Measurements from ENCODE around the gene ST7L. TPM values are rescaled to one million over a fixed set of nuclear protein-coding genes. Genes with fewer than 3 reads are reported as not detected.

ST7L gene
- total RNA-seq, 1 experiment from 2014 or later = 18.0 TPM

DNA sequence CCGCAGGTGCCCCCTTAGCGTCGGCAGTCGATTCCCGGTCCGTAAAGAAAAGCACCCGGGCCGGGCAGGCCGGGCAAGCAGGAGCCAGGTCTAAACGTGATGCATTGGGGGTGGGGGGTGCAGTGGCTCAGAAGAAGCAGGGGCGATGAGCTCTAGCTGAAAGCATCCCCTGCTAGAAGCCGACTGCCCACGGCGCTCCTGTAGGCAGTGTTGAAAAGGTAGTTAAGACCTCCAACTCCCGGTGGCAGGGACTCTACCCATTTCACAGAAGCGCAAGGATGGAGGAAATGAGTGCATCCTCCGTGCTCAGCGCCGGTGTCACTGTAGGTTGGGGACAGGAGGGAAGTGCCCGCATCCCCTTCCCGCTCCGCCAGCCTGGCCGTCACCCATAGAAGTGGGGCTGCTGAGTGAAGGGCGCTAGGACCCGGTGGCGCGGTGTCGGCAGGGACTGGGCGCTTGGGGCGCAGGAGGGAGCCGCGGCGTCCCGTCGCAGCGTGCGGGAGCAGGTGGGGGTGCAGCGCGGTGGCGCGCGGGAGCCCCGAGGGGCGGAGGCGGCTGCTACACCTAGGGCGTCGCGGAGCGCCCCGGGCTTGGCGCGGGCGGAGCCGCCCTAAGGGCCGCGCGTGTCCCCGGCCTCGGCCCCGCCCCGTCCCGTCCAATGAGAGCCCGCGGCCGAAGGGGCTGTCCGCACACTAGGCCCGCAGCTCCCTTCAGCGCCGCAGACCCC, 110.5 kb downstream of the ST7L start, which contains the start of gene WNT2B (continued):
- TF ChIP-seq, protein P1, sequence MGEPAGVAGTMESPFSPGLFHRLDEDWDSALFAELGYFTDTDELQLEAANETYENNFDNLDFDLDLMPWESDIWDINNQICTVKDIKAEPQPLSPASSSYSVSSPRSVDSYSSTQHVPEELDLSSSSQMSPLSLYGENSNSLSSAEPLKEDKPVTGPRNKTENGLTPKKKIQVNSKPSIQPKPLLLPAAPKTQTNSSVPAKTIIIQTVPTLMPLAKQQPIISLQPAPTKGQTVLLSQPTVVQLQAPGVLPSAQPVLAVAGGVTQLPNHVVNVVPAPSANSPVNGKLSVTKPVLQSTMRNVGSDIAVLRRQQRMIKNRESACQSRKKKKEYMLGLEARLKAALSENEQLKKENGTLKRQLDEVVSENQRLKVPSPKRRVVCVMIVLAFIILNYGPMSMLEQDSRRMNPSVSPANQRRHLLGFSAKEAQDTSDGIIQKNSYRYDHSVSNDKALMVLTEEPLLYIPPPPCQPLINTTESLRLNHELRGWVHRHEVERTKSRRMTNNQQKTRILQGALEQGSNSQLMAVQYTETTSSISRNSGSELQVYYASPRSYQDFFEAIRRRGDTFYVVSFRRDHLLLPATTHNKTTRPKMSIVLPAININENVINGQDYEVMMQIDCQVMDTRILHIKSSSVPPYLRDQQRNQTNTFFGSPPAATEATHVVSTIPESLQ (CRISPR knock-in tag; IDR thresholded peaks at IDR 0.05) = no peak
- TF ChIP-seq FOXJ3 (CRISPR knock-in tag; IDR thresholded peaks at IDR 0.05; ENCODE audit: borderline replicate concordance) = no peak
- TF ChIP-seq FOXP1 (CRISPR knock-in tag; IDR thresholded peaks at IDR 0.05; ENCODE audit: borderline replicate concordance) = peak; percentile 71
- TF ChIP-seq, protein P2, sequence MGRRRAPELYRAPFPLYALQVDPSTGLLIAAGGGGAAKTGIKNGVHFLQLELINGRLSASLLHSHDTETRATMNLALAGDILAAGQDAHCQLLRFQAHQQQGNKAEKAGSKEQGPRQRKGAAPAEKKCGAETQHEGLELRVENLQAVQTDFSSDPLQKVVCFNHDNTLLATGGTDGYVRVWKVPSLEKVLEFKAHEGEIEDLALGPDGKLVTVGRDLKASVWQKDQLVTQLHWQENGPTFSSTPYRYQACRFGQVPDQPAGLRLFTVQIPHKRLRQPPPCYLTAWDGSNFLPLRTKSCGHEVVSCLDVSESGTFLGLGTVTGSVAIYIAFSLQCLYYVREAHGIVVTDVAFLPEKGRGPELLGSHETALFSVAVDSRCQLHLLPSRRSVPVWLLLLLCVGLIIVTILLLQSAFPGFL (CRISPR knock-in tag; IDR thresholded peaks at IDR 0.05; ENCODE audit: borderline replicate concordance) = no peak

DNA sequence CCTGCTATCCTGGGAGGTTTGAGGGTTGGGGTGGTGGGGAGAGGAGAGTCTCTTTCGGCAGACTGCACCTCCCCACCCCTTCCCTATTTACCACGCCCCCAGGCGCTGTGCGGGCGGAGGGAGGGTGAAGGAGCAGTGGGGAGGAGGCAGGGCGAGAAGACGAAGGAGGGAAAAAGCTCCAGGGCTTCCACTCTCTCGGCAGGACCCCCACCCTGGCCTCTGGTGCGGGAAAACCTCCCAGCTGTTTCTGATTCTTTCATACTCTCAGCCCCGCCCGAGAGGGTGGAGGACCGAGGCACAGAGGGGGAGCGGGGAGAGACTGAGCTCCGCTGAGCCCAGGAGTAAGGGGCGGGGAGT, 111.0 kb downstream of the ST7L start:
- ATAC-seq (peak; percentile 61), DNase-seq (ENCODE audit: low spot score) (peak; percentile 76)
- Mint-ChIP-seq H3K4me3 (peak overlapping the region; percentile 83), H3K36me3 (no peaks in the 10 kb centered on the region), H3K9me3 (no peaks in the 10 kb centered on the region), H3K4me1 (peaks cover 22% of the 10 kb centered on the region), H3K27ac (no peak overlapping the region), H3K27me3 (ENCODE audit: low read depth) (peaks cover 95% of the 10 kb centered on the region)
- POLR2A ChIA-PET = interaction anchor here (0.6 kb wide), 1 partner anchor 1517 kb away, joined by 4 read pairs; no protein-coding TSS in a partner anchor
- CTCF ChIA-PET = interaction anchor here (0.8 to 2.1 kb wide), 6 partner anchors 42 to 223 kb away, joined by 3 to 9 read pairs (median 8); partner anchors contain the start of genes MOV10 and PPM1J
- no peak for TF ChIP-seq MYBL2 (CRISPR knock-in tag; IDR thresholded peaks at IDR 0.05)
- TF ChIP-seq, protein P3, sequence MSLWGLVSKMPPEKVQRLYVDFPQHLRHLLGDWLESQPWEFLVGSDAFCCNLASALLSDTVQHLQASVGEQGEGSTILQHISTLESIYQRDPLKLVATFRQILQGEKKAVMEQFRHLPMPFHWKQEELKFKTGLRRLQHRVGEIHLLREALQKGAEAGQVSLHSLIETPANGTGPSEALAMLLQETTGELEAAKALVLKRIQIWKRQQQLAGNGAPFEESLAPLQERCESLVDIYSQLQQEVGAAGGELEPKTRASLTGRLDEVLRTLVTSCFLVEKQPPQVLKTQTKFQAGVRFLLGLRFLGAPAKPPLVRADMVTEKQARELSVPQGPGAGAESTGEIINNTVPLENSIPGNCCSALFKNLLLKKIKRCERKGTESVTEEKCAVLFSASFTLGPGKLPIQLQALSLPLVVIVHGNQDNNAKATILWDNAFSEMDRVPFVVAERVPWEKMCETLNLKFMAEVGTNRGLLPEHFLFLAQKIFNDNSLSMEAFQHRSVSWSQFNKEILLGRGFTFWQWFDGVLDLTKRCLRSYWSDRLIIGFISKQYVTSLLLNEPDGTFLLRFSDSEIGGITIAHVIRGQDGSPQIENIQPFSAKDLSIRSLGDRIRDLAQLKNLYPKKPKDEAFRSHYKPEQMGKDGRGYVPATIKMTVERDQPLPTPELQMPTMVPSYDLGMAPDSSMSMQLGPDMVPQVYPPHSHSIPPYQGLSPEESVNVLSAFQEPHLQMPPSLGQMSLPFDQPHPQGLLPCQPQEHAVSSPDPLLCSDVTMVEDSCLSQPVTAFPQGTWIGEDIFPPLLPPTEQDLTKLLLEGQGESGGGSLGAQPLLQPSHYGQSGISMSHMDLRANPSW (CRISPR knock-in tag; conservative IDR thresholded peaks at IDR 0.05; ENCODE audit: low read depth) = no peak
- TF ChIP-seq JAZF1 (CRISPR knock-in tag; IDR thresholded peaks at IDR 0.05) = no peak
- no peak for TF ChIP-seq NFYB (CRISPR knock-in tag; conservative IDR thresholded peaks at IDR 0.05; ENCODE audit: low read depth)
- no peak for TF ChIP-seq RORB (CRISPR knock-in tag; IDR thresholded peaks at IDR 0.05)
- TF ChIP-seq NFATC4 (CRISPR knock-in tag; IDR thresholded peaks at IDR 0.05) = no peak
- TF ChIP-seq SMAD3 (CRISPR knock-in tag; IDR thresholded peaks at IDR 0.05; ENCODE audit: borderline replicate concordance) = no peak
- TF ChIP-seq IRF2 (CRISPR knock-in tag; IDR thresholded peaks at IDR 0.05; ENCODE audit: borderline replicate concordance, low read depth) = no peak
- no peak for TF ChIP-seq ZBTB21 (CRISPR knock-in tag; IDR thresholded peaks at IDR 0.05; ENCODE audit: borderline replicate concordance)
- TF ChIP-seq, protein P4, sequence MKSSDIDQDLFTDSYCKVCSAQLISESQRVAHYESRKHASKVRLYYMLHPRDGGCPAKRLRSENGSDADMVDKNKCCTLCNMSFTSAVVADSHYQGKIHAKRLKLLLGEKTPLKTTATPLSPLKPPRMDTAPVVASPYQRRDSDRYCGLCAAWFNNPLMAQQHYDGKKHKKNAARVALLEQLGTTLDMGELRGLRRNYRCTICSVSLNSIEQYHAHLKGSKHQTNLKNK (CRISPR knock-in tag; IDR thresholded peaks at IDR 0.05) = no peak
- TF ChIP-seq, protein P5, sequence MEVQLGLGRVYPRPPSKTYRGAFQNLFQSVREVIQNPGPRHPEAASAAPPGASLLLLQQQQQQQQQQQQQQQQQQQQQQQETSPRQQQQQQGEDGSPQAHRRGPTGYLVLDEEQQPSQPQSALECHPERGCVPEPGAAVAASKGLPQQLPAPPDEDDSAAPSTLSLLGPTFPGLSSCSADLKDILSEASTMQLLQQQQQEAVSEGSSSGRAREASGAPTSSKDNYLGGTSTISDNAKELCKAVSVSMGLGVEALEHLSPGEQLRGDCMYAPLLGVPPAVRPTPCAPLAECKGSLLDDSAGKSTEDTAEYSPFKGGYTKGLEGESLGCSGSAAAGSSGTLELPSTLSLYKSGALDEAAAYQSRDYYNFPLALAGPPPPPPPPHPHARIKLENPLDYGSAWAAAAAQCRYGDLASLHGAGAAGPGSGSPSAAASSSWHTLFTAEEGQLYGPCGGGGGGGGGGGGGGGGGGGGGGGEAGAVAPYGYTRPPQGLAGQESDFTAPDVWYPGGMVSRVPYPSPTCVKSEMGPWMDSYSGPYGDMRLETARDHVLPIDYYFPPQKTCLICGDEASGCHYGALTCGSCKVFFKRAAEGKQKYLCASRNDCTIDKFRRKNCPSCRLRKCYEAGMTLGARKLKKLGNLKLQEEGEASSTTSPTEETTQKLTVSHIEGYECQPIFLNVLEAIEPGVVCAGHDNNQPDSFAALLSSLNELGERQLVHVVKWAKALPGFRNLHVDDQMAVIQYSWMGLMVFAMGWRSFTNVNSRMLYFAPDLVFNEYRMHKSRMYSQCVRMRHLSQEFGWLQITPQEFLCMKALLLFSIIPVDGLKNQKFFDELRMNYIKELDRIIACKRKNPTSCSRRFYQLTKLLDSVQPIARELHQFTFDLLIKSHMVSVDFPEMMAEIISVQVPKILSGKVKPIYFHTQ (CRISPR knock-in tag; IDR thresholded peaks at IDR 0.05) = no peak
- TF ChIP-seq, protein P6, sequence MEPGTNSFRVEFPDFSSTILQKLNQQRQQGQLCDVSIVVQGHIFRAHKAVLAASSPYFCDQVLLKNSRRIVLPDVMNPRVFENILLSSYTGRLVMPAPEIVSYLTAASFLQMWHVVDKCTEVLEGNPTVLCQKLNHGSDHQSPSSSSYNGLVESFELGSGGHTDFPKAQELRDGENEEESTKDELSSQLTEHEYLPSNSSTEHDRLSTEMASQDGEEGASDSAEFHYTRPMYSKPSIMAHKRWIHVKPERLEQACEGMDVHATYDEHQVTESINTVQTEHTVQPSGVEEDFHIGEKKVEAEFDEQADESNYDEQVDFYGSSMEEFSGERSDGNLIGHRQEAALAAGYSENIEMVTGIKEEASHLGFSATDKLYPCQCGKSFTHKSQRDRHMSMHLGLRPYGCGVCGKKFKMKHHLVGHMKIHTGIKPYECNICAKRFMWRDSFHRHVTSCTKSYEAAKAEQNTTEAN (CRISPR knock-in tag; IDR thresholded peaks at IDR 0.05) = no peak
- TF ChIP-seq SMAD4 (CRISPR knock-in tag; IDR thresholded peaks at IDR 0.05) = no peak
- TF ChIP-seq, protein P1 (CRISPR knock-in tag; IDR thresholded peaks at IDR 0.05) = no peak
- TF ChIP-seq, protein P7, sequence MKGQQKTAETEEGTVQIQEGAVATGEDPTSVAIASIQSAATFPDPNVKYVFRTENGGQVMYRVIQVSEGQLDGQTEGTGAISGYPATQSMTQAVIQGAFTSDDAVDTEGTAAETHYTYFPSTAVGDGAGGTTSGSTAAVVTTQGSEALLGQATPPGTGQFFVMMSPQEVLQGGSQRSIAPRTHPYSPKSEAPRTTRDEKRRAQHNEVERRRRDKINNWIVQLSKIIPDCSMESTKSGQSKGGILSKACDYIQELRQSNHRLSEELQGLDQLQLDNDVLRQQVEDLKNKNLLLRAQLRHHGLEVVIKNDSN (CRISPR knock-in tag; IDR thresholded peaks at IDR 0.05) = no peak
- no peak for TF ChIP-seq EMX1 (CRISPR knock-in tag; IDR thresholded peaks at IDR 0.05)
- TF ChIP-seq ATF1 (CRISPR knock-in tag; IDR thresholded peaks at IDR 0.05) = no peak
- no peak for TF ChIP-seq NR2C2 (CRISPR knock-in tag; IDR thresholded peaks at IDR 0.05)

All from WTC11 (cell line).